Neutrophil (primary cell): ENCODE data around the gene SART1.
"Not testable (repeated sequence)": the region's sequence is repeated elsewhere in the genome, so short reads cannot be mapped to it uniquely, and the experiment has no call there.

ENCODE experiments used
- H3K27ac ChIP-seq: fragments of 200-600 bp; sonication (generic); 2 replicates; pipeline ENCODE4 v1.5.1; 2016; ENCODE audit warnings: mild to moderate bottlenecking, moderate library complexity
- H3K27me3 ChIP-seq: fragments of 200-600 bp; sonication (generic); 2 replicates; pipeline ENCODE4 v1.6.0; 2016; ENCODE audit warnings: mild to moderate bottlenecking
- H3K36me3 ChIP-seq: fragments of 200-600 bp; sonication (generic); 2 replicates; pipeline ENCODE4 v1.5.1; 2017
- H3K4me1 ChIP-seq, 2 experiments: fragments of 200-600 bp in 1 of 2; sonication (generic) in 1 of 2; 1 replicate in 1 of 2; 2 replicates in 1 of 2; pipeline versions ENCODE4 v1.5.1 to v1.6.1; 2013 to 2016; ENCODE audit warnings: low read depth in 1 of 2, low read length in 1 of 2, mild to moderate bottlenecking in 1 of 2, moderate library complexity in 1 of 2; ENCODE audit not compliant: control insufficient read depth in 1 of 2, insufficient read depth in 1 of 2
- H3K4me3 ChIP-seq, 2 experiments: fragments of 200-600 bp in 1 of 2; sonication (generic) in 1 of 2; 1 replicate in 1 of 2; 2 replicates in 1 of 2; pipeline ENCODE4 v1.5.1; 2013 to 2016; ENCODE audit warnings: low read depth in 1 of 2, low read length in 1 of 2, mild to moderate bottlenecking in 1 of 2, moderate library complexity in 1 of 2
- H3K9me3 ChIP-seq: fragments of 200-600 bp; sonication (generic); 2 replicates; pipeline ENCODE4 v1.5.1; 2016
- CTCF ChIP-seq: fragments of 200-600 bp; sonication (generic); IDR thresholded peaks from 2 replicates; pipeline ENCODE4 v1.5.1; 2016; ENCODE audit warnings: antibody characterized with exemption

The SART1 gene

GRCh38 chr11:66008095-66008467, 46.5 kb downstream of the SART1 start:
- no peaks in the 10 kb centered on the region for H3K9me3 ChIP-seq
- H3K36me3 ChIP-seq, result no peaks in the 10 kb centered on the region
- TF ChIP-seq CTCF, result no peak
- H3K4me1 ChIP-seq, result peaks cover 4 to 12% of the 10 kb centered on the region in 2 experiments
- H3K27me3 ChIP-seq, result peaks cover 52% of the 10 kb centered on the region
- H3K27ac ChIP-seq, result no peak overlapping the region
- no peak overlapping the region for H3K4me3 ChIP-seq

DNA sequence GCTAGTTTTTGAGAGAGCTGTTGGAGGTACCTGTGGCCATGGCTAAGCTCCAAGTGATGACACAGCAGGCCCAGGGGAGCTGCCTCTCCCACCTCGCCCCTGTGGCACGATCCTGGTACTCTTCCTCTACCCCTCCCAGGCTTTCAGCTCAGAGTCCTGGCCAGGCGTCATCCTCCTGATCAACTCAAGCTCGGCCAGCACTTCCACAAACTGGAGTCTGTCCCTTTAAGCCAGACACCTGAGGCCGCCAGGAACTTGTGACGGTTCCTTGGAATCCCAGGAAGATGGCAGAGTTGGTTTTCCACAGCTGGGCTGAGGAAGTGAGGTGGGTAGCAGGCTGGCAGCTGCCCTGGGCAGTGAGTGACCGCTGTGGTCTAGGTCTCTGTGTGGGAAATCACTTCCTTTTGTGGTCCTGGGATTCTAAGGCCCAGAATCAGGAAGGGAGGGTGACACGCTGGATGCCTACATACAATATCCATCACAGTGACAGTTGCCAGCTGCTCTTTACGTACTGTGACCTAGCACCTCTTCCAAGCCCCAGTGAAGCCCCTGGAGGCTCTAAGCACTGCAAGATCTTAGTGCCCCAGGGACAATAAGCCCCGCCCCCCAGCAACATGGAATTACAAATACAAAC, 47.1 kb downstream of the SART1 start:
- Histone ChIP-seq H3K4me1 (peaks cover 0 to 9% of the 10 kb centered on the region in 2 experiments), H3K9me3 (no peaks in the 10 kb centered on the region), H3K4me3 (no peak overlapping the region), H3K27me3 (peaks cover 57% of the 10 kb centered on the region), H3K27ac (no peak overlapping the region), H3K36me3 (no peaks in the 10 kb centered on the region)
- no peak for TF ChIP-seq CTCF

- not testable (repeated sequence) for H3K4me1 ChIP-seq, H3K27ac ChIP-seq, H3K36me3 ChIP-seq, H3K4me3 ChIP-seq, H3K9me3 ChIP-seq
- peaks cover 62% of the 10 kb centered on the region for H3K27me3 ChIP-seq
Observed at GRCh38 chr11:66010036-66010435, 48.5 kb downstream of the SART1 start.

- Histone ChIP-seq H3K9me3 (no peaks in the 10 kb centered on the region), H3K4me3 (no peak overlapping the region), H3K36me3 (no peaks in the 10 kb centered on the region), H3K27ac (no peak overlapping the region), H3K4me1 (peaks cover 0 to 9% of the 10 kb centered on the region in 2 experiments), H3K27me3 (peaks cover 62% of the 10 kb centered on the region)
- TF ChIP-seq CTCF, result no peak
Observed at GRCh38 chr11:66011239-66011784, 49.8 kb downstream of the SART1 start.

GRCh38 chr11:66011785-66012303, 50.3 kb downstream of the SART1 start, which contains the start of gene CST6:
TSS of gene CST6 (plus strand) at chr11:66012008. CDS start at chr11:66012045, 37 bp downstream.
- no peaks in the 10 kb centered on the region for H3K9me3 ChIP-seq
- peaks cover 0 to 9% of the 10 kb centered on the region in 2 experiments for H3K4me1 ChIP-seq
- H3K36me3 ChIP-seq, result no peaks in the 10 kb centered on the region
- H3K27me3 ChIP-seq, result peaks cover 62% of the 10 kb centered on the region
- TF ChIP-seq CTCF, result no peak
- no peak within 1 kb of the TSS for H3K27ac ChIP-seq
- no peak within 1 kb of the TSS for H3K4me3 ChIP-seq

- Histone ChIP-seq H3K4me1 (peaks cover 0 to 9% of the 10 kb centered on the region in 2 experiments), H3K36me3 (no peaks in the 10 kb centered on the region), H3K9me3 (no peaks in the 10 kb centered on the region), H3K27ac (no peak overlapping the region), H3K4me3 (no peak overlapping the region), H3K27me3 (peaks cover 62% of the 10 kb centered on the region)
- no peak for TF ChIP-seq CTCF
Observed at GRCh38 chr11:66012371-66012945, 50.9 kb downstream of the SART1 start.
